NCI-H1436 treated with DMSO at 0.1 percent for 48 hours (cell line): ENCODE measurements around the gene ITGAD.

Experiments used
- DNase-seq: peaks from one replicate; lab custom pipeline; 2025; lab: John Stamatoyannopoulos, UW

The ITGAD gene

GRCh38 chr16:31365131-31365865 lies 27.8 kb upstream of the ITGAD start:
- DNase-seq = no peak

DNA sequence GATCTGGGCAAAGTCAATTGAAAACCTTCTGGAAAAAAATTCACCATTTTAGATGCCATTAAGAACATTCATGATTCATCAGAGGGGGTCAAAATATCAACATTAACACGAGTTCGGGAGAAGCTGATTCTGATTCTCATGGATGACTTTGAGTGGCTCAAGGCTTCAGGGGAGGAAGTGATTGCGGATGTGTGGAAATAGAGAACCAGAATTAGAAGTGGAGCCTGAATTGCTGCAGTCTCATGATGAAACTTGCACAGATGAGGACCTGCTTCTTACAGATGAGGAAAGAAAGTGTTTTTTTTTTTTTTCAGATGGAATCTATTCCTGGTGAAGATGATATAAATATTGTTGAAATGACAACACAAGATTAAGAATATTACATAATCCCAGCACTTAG lies 25.3 kb upstream of the ITGAD start:
- no peak for DNase-seq

GRCh38 chr16:31371008-31371407 lies 22.1 kb upstream of the ITGAD start:
- DNase-seq = no peak

DNA sequence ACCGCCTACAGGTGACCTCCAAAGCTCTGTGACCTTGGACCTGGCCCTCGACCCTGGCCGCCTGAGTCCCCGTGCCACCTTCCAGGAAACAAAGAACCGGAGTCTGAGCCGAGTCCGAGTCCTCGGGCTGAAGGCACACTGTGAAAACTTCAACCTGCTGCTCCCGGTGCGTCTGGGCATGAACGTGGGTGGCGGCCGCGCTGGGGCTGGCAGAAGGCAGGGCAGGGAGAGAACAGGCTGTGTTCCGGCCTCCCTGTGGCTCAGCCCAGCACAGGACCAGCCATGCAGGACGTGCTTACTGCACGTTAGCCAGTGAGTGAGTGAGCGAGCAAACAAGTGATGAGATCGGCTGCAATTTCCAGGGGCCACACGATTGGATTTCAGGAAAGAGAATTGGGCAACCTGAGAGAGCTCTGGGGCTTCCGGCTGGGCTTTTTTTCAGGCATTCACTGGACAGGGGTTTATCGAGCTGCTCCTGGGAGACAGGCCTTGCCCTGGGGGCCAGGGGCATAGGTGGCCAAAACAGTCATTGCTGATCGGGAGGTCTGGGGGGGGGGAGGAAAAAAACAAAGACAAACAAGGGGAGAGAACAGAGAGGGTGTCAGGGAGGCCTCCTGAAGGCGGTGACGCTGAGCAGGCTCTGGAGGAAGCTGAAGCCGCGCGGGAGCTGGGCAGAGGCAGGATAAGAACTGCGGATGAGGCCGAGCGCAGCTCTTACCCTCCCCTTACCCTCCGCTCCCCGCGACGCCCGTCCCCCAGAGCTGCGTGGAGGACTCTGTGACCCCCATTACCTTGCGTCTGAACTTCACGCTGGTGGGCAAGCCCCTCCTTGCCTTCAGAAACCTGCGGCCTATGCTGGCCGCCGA lies 21.3 kb upstream of the ITGAD start:
- DNase-seq = no peak

DNA sequence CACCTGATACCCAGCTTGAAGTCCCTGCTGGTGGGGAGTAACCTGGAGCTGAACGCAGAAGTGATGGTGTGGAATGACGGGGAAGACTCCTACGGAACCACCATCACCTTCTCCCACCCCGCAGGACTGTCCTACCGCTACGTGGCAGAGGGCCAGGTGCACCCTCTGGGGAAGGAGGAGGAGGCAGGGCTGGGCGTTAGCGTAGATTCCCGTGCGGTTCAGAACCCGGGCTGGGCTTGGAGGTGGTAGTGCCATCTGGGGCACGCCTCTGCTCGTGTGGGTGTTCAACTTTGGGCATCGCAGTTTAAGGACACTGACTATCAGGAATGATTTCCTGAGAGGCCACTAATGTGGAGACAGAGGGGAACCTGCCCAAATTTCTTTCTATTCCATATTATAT lies 19.9 kb upstream of the ITGAD start:
- DNase-seq = no peak

- DNase-seq = no peak
Measured at GRCh38 chr16:31375231-31375630, 17.9 kb upstream of the ITGAD start.

GRCh38 chr16:31376705-31377104 lies 16.4 kb upstream of the ITGAD start:
- no peak for DNase-seq

DNA sequence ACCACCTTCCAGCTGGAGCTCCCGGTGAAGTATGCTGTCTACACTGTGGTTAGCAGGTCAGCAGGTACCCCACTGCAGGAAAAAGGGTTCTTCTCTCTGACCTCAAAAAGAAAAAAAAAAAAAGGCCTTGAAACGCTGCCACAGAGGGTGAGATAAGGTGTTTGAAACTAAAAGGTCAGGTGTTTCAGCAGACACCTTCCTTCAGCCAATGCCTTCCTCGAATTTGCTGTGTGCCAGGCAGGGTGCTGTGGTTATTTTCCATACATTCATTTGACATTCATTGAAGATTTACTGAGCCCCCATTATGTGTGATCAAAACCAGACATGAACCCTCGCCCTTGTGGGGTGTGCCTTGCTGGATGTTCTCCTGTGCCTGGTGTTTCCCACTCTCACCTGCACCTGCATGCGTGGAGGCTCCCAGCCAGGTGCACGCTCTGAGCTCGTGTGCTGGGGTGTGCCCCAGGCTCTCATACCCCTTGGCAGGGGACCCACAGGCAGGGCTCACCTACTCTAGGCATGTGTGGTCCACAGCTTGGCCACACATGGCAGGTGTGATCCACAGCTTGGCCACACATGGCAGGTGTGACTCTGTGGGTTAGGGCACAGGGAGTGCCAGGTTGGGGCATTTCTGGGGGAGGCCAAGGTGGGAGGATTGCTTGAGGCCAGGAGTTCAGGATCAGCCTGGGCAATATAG lies 15.8 kb upstream of the ITGAD start:
- no peak for DNase-seq

GRCh38 chr16:31380201-31380600 lies 12.9 kb upstream of the ITGAD start:
- no peak for DNase-seq

DNA sequence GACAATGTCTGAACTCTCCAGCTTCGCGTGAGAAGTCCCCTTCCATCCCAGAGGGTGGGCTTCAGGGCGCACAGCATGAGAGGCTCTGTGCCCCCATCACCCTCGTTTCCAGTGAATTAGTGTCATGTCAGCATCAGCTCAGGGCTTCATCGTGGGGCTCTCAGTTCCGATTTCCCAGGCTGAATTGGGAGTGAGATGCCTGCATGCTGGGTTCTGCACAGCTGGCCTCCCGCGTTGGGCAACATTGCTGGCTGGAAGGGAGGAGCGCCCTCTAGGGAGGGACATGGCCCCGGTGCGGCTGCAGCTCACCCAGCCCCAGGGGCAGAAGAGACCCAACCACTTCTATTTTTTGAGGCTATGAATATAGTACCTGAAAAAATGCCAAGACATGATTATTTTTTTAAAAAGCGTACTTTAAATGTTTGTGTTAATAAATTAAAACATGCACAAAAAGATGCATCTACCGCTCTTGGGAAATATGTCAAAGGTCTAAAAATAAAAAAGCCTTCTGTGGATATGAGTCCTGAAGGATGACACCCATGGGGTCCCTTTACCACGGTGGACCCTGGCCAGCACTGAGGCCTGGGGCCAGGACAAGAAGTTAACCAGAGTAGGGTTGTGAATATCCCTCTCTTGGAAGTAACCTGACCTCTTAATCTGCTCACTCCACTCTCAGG lies 10.5 kb upstream of the ITGAD start:
- no peak for DNase-seq

DNA sequence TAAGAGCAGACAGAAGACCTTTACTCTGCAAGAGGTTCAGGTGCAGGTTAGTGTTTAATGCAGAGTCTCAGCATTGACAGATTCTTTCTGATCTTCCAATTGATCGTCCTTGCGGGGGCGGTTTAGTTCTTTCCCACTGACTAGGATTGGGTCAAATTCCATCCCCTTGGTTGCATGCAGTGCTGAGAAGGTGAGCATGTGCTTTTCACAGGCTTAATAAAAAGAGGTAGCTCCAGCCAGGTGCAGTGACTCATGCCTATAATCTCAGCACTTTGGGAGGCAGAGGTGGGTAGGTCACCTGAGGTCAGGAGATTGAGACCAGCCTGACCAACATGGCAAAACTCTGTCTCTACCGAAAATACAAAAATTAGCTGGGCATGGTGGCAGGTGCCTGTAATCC lies 7.5 kb upstream of the ITGAD start:
- DNase-seq = no peak

- DNase-seq = no peak
Measured at GRCh38 chr16:31386157-31386984, 6.8 kb upstream of the ITGAD start.

DNA sequence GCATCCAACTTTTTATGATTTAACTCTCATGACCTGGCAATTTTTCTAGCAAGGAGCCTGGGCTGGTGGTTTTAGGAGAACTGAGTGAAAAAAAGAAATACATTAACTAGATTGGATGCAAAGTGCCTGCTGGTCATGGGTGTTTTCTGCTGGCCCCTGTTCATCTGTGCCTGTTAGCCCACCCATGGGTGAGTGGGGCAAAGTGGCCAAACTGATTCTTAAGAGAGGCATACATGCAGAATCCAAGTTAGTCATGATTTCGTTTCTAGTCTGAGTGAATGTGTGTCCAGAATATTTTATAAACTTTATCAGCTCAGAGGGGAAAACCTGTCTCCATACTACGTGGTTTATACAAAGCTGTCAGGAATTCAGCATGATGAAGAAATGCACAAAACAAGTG lies 4.6 kb upstream of the ITGAD start:
- DNase-seq = no peak

GRCh38 chr16:31390504-31391041 lies 2.6 kb upstream of the ITGAD start:
- DNase-seq = no peak

GRCh38 chr16:31395647-31396046 lies 2.5 kb downstream of the ITGAD start:
- DNase-seq = no peak

DNA sequence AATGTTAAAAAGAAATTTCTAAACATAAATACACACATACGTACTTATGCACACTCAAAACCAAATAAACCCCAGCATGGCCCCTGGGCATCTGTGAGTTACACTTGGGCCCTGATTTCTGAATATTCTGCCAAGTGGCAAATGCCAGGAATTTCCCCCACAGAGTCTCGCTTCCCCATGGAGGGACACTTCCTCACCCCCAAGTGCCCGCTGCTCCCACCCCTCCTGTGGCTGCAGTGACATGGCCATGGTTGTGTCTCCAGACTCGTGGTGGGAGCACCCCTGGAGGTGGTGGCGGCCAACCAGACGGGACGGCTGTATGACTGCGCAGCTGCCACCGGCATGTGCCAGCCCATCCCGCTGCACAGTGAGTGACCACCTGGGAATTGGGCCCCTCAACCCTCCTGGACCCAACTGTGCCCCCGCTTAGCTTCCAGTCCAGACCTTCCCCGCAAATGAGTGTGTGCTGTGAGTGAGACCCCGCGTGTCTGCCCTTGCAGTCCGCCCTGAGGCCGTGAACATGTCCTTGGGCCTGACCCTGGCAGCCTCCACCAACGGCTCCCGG lies 4.0 kb downstream of the ITGAD start:
- DNase-seq = no peak

GRCh38 chr16:31397701-31398100 lies 4.6 kb downstream of the ITGAD start:
- DNase-seq = no peak

DNA sequence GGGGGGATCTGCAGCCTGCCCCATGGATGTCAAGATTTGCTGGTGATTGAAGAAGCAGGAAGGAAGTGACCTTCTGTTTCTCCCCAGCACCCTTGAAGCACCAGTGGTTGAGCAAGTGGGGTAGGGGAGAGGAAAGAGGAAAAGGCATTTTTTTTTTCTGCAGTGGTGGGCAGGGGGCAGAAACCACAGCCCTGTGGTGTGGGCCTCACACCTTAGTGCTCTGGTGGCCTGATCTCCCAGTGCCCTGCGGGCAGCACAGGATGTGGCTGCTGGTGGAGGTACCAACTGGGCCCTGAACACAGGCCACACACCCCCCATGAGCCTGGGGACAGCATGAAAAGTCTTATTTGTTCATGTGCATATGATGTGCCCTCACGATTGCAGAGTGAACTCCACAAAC lies 7.1 kb downstream of the ITGAD start:
- DNase-seq = no peak

- DNase-seq = no peak
Measured at GRCh38 chr16:31401436-31401835, 8.3 kb downstream of the ITGAD start.

DNA sequence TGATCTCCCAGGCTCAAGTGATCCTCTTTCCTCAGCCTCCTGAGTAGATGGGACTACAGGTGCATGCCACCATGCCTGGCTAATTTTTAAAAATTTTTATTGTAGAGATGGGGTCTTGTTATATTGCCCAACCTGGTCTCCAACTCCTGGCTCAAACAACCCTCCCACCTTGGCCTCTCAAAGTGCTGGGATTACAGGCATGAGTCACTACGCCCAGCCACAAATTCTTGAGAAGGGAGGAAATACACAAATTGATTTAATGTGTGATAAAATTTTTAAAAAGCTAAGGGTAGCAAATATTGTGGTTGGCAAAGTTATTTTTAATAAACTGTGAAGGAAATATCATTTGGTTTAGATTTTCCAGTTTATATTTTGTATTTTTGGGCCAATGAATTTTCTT lies 9.6 kb downstream of the ITGAD start:
- no peak for DNase-seq
